ENCODE results near the gene CASK. TPM values are rescaled to one million over a fixed set of nuclear protein-coding genes. Genes with fewer than 3 reads are reported as not detected.

Gene CASK
- total RNA-seq, 2 donors from 2014 or later: 15.0 to 17.0 TPM

GRCh38 chrX:41857670-41858069, 65.7 kb downstream of the CASK start:
- H3K27me3 ChIP-seq: no peaks in the 10 kb centered on the region
- no peaks in the 10 kb centered on the region for H3K9me3 ChIP-seq
- no peak for DNase-seq (ENCODE audit: low spot score)
- TF ChIP-seq, protein P1, sequence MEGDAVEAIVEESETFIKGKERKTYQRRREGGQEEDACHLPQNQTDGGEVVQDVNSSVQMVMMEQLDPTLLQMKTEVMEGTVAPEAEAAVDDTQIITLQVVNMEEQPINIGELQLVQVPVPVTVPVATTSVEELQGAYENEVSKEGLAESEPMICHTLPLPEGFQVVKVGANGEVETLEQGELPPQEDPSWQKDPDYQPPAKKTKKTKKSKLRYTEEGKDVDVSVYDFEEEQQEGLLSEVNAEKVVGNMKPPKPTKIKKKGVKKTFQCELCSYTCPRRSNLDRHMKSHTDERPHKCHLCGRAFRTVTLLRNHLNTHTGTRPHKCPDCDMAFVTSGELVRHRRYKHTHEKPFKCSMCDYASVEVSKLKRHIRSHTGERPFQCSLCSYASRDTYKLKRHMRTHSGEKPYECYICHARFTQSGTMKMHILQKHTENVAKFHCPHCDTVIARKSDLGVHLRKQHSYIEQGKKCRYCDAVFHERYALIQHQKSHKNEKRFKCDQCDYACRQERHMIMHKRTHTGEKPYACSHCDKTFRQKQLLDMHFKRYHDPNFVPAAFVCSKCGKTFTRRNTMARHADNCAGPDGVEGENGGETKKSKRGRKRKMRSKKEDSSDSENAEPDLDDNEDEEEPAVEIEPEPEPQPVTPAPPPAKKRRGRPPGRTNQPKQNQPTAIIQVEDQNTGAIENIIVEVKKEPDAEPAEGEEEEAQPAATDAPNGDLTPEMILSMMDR (IDR thresholded peaks at IDR 0.05): no peak
- H3K4me1 ChIP-seq: no peaks in the 10 kb centered on the region
- no peak overlapping the region for H3K4me3 ChIP-seq
- no peaks in the 10 kb centered on the region for H3K36me3 ChIP-seq
- no peak overlapping the region for H3K27ac ChIP-seq

DNA sequence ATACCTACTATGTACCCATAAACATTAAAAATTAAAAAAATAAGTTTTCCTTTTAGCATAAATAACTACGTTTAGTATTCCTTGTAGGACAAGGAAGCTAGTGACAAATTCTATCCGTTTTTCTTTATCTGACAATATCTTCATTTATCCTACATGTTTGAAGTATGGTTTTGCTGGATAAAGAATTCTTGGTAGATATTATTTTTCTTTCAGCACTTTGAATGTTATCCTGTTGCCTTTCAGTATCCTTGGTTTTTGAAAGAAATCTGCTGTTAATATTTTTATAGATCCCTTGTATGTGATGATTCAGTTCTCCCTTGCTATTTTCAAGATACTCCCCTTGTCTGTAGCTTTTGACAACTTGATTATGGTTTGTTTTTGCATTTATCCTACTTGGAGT, 76.6 kb downstream of the CASK start:
- H3K27me3 ChIP-seq: no peaks in the 10 kb centered on the region
- peaks cover 0 to 59% of the 10 kb centered on the region in 2 donors for H3K9me3 ChIP-seq
- no peak overlapping the region for H3K4me3 ChIP-seq
- no peaks in the 10 kb centered on the region for H3K4me1 ChIP-seq
- no peak for DNase-seq (ENCODE audit: low spot score)
- H3K27ac ChIP-seq: no peak overlapping the region
- H3K36me3 ChIP-seq: no peaks in the 10 kb centered on the region
- TF ChIP-seq, protein P1 (IDR thresholded peaks at IDR 0.05): no peak

DNA sequence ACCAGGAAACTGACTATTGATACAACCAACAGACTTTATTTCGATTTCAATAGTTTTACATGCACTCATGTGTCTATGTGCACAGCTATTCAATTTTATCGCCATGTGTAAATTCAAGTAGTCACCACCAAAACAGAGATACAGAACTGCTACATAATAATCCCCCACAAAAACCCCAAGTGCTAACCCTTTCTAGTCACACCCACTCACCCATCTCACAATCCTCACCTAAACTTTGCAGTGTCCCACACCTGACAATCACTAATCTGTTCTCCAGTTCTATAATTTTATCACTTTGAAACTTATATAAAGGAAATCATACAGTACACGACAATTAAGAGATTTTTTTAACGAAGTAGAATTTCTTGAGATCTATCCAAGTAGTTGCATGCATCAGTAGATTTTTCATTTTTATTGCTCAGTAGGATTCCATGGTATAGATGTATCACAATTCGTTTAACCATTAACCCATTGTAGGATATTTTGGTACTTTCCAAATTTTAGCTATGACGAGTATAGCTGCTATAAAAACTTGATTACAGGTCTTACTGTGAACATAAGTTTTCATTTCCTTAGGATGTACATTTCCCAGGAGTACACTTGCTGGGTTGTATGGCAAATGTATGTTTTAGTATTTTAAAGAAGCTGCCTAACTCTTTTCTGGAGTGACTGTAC, 85.9 kb downstream of the CASK start:
- TF ChIP-seq, protein P1 (IDR thresholded peaks at IDR 0.05): no peak
- DNase-seq (ENCODE audit: low spot score): no peak
- H3K27me3 ChIP-seq: no peaks in the 10 kb centered on the region
- no peak overlapping the region for H3K4me3 ChIP-seq
- H3K36me3 ChIP-seq: no peaks in the 10 kb centered on the region
- no peaks in the 10 kb centered on the region for H3K4me1 ChIP-seq
- H3K9me3 ChIP-seq: peaks cover 0 to 4% of the 10 kb centered on the region in 2 donors
- no peak overlapping the region for H3K27ac ChIP-seq

DNA sequence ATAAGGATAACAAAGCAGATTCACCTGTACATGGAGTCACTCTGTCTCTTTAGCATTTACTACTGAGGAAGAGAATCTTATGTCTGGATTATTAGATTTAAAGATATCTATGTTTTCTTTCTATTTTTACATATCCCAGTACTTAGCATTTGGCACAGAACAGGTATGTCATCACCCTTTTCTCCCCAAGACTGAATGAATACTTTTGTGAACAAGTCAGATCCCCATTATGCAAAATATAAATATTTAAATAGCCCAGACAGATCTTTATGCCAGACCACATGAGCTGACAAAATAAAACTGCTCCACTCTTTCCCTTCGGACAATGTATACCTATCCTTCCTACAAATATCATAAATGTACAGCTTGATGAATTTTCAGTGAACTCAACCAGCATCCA, 94.5 kb downstream of the CASK start:
- Histone ChIP-seq H3K27me3 (no peaks in the 10 kb centered on the region), H3K4me1 (no peaks in the 10 kb centered on the region), H3K36me3 (no peaks in the 10 kb centered on the region), H3K27ac (no peak overlapping the region), H3K4me3 (no peak overlapping the region), H3K9me3 (no peaks in the 10 kb centered on the region)
- no peak for DNase-seq (ENCODE audit: low spot score)
- TF ChIP-seq, protein P1 (IDR thresholded peaks at IDR 0.05): no peak

GRCh38 chrX:41827886-41828285, 95.5 kb downstream of the CASK start:
- no peaks in the 10 kb centered on the region for H3K9me3 ChIP-seq
- DNase-seq (ENCODE audit: low spot score): no peak
- H3K4me1 ChIP-seq: no peaks in the 10 kb centered on the region
- no peaks in the 10 kb centered on the region for H3K27me3 ChIP-seq
- H3K36me3 ChIP-seq: no peaks in the 10 kb centered on the region
- no peak overlapping the region for H3K27ac ChIP-seq
- TF ChIP-seq, protein P1 (IDR thresholded peaks at IDR 0.05): no peak
- H3K4me3 ChIP-seq: no peak overlapping the region

GRCh38 chrX:41825796-41826195, 97.6 kb downstream of the CASK start:
- TF ChIP-seq, protein P1 (IDR thresholded peaks at IDR 0.05): no peak

More at GRCh38 chrX:41825796-41826195, 97.6 kb downstream of the CASK start:
- DNase-seq (ENCODE audit: low spot score): no peak
- H3K27me3 ChIP-seq: no peaks in the 10 kb centered on the region
- H3K9me3 ChIP-seq: no peaks in the 10 kb centered on the region
- no peaks in the 10 kb centered on the region for H3K36me3 ChIP-seq
- H3K4me3 ChIP-seq: no peak overlapping the region
- no peak overlapping the region for H3K27ac ChIP-seq
- H3K4me1 ChIP-seq: no peaks in the 10 kb centered on the region
